Measurements from ENCODE around the gene NTN1. TPM values are rescaled to one million over a fixed set of nuclear protein-coding genes. Genes with fewer than 3 reads are reported as not detected.

Gene NTN1
- total and polyA plus RNA-seq, 8 donors = 2.0 to 12.9 (median 9.0) TPM

- TF ChIP-seq CTCF (IDR thresholded peaks at IDR 0.05) = no peak
- ATAC-seq (no peak), DNase-seq (no peak)
- Histone ChIP-seq H3K36me3 (no peaks in the 10 kb centered on the region), H3K4me3 (no peak overlapping the region), H3K9me3 (no peaks in the 10 kb centered on the region), H3K27ac (no peak overlapping the region), H3K4me1 (no peaks in the 10 kb centered on the region), H3K27me3 (peaks cover 0 to 4% of the 10 kb centered on the region in 2 donors)
- intact Hi-C loops (cut with DNase I) = loop anchor here in 1 of 2 donors (10.0 kb wide), 1 partner anchor 57 kb away; no protein-coding TSS in a partner anchor
Observed at GRCh38 chr17:9192010-9192409, 170.7 kb downstream of the NTN1 start.

GRCh38 chr17:9195411-9195810 is 174.1 kb downstream of the NTN1 start:
- TF ChIP-seq CTCF (IDR thresholded peaks at IDR 0.05) = no peak
- DNase-seq (peak in 1 of 4 donors; percentile 47), ATAC-seq (no peak)
- H3K36me3 ChIP-seq = no peaks in the 10 kb centered on the region
- H3K4me1 ChIP-seq = no peaks in the 10 kb centered on the region
- intact Hi-C loops (cut with DNase I) = loop anchor here in 1 of 2 donors (10.0 kb wide), 1 partner anchor 61 kb away; no protein-coding TSS in a partner anchor
- no peak overlapping the region for H3K4me3 ChIP-seq
- no peak overlapping the region for H3K27ac ChIP-seq
- no peaks in the 10 kb centered on the region for H3K27me3 ChIP-seq
- no peaks in the 10 kb centered on the region for H3K9me3 ChIP-seq

GRCh38 chr17:9195961-9196670 is 174.8 kb downstream of the NTN1 start:
- Histone ChIP-seq H3K9me3 (no peaks in the 10 kb centered on the region), H3K36me3 (no peaks in the 10 kb centered on the region), H3K27ac (no peak overlapping the region), H3K4me1 (no peaks in the 10 kb centered on the region), H3K27me3 (no peaks in the 10 kb centered on the region), H3K4me3 (no peak overlapping the region)
- intact Hi-C loops (cut with DNase I) = loop anchor here in 1 of 2 donors (10.0 kb wide), 1 partner anchor 61 kb away; no protein-coding TSS in a partner anchor
- no peak for ATAC-seq
- DNase-seq = peak in 2 of 4 donors; percentile 26 to 60
- no peak for TF ChIP-seq CTCF (IDR thresholded peaks at IDR 0.05)

GRCh38 chr17:9199571-9200551 is 178.6 kb downstream of the NTN1 start:
- ATAC-seq = no peak
- H3K27ac ChIP-seq = no peak overlapping the region
- no peaks in the 10 kb centered on the region for H3K9me3 ChIP-seq
- intact Hi-C loops (cut with DNase I) = loop anchor here in 1 of 2 donors (10.0 kb wide), 1 partner anchor 65 kb away; no protein-coding TSS in a partner anchor
- H3K27me3 ChIP-seq = no peaks in the 10 kb centered on the region
- no peak for TF ChIP-seq CTCF (IDR thresholded peaks at IDR 0.05)
- no peaks in the 10 kb centered on the region for H3K36me3 ChIP-seq
- peak in 1 of 4 donors; percentile 23 for DNase-seq
- no peaks in the 10 kb centered on the region for H3K4me1 ChIP-seq
- no peak overlapping the region for H3K4me3 ChIP-seq
